NT2/D1 (cell line): Measurements from ENCODE around the gene MPHOSPH10.

Experiments used
- YY1 ChIP-seq: IDR thresholded peaks from 2 replicates; pipeline ENCODE4 v1.6.1; 2011; ENCODE audit not compliant: insufficient read length, insufficient read depth
- ZNF274 ChIP-seq: IDR thresholded peaks from 2 replicates; pipeline ENCODE4 v1.6.1; 2011; ENCODE audit warnings: mild to moderate bottlenecking, low read depth, low read length

- no peak for TF ChIP-seq YY1
- TF ChIP-seq ZNF274, result no peak
Measured at GRCh38 chr2:71150082-71150816, 19.8 kb downstream of the MPHOSPH10 start.
